AML-193 (cell line): ENCODE measurements around the gene MACROD2.

Experiments
- DNase-seq, 2 experiments: peaks; one replicate each; lab custom pipeline; 2025; lab: John Stamatoyannopoulos, UW

Gene MACROD2

DNA sequence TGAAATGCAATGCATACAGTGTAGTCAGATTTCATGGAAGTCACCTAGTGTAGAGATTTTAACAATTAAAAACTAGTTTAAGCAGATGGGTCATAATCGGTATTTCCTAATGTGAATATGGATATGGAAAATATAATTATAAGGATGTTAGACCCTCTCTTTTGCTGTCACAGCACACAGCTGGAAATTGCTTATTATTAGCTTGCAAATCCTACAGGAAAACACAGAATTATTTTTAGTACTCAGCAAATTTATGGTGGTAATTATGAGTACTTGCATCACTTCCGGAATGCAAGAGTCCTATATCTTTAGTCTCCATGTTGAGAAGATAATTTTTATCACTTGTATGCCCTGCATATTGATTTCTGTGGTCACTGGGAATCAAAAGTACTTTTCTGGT lies 1584.4 kb downstream of the MACROD2 start:
- DNase-seq, result no peak

DNA sequence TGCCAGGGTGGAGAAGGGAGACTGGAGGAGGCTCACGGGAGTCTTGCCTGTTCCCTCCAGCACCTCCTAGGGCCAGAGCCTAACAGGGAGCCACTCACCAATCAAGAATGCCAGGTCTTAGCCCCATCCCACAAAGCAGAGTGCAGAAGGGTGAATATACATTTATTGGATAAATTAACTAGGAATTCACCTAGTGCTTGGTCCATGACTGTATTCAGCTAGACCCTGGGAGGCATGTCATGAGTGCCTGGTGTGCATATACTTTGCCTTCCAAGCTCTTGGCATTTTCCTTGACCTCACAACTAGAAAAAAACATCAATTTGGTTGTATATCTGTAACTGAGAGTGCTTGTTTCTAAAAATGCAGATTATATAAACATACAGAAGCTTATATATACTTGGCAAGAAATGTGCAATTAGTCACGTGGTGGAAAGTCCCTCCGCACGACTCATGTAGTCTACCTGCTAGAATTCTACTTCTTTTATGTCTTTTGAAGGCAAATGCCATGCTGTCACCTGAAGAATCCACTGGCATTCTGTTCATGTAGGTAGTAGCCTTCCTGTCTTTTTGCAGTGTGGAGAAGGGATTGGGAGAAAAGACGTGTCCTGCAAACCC lies 1586.9 kb downstream of the MACROD2 start:
- DNase-seq, result no peak

DNA sequence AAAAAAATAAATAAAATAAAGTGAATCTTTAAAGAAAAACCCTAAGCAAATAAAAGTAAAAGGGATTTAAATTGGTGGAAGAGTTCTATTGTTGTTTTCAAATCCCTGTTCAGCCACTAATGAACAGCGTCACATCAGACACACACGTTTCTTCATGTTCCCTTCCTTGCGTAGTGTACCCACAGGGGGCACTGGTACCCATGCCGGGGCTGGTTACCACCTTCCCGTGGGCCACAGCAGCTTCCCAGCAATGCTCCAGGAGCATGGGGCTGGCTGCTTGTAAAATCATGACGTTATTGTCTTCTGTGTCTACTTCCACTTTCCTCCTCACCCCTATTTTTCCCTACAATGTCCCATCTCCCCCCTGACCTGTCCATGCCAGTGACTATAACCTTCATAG lies 1589.2 kb downstream of the MACROD2 start:
- no peak for DNase-seq

DNA sequence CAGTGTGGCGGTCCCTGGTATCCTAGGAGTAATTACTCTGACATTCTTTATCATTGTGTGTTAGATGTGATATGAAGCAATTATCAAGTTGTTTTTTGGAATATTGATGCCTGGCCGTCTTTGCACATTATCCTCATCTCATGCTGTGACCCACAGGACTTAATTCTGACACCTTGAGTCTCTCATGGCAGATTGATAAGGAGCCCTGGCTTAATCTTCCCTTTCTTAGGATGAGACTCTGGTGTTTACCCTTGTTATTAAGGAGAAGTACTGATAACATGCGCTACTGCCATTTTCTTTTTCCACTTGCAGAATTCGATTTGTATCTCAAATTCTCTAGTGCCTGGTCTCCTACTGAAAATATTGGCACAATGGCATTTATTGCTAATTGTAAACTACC lies 1597.8 kb downstream of the MACROD2 start:
- no peak for DNase-seq

DNA sequence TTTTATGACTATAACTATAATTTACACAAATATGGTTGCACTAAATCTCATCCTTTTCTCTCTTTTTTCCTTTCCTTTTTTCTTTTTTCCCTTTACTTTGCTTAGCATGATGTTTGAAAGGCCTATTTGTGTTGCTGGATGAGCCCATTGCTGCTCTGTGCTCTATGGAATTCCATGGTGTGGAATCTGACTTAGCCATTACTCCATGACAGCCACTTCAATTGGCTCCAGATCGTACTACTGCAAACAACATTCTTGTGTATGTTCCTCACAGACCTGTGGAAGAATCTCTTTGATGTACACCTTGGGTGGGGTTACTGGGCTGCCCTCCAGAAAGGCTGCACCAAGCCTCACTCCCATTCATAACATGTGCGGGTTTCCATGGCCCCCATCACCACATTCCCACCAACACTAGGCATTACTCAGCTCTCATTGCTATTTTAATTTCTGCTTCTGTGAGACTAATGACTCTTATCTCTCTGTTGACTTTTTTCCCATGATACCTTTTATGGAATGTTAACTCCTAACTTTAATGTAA lies 1598.9 kb downstream of the MACROD2 start:
- DNase-seq, result no peak

DNA sequence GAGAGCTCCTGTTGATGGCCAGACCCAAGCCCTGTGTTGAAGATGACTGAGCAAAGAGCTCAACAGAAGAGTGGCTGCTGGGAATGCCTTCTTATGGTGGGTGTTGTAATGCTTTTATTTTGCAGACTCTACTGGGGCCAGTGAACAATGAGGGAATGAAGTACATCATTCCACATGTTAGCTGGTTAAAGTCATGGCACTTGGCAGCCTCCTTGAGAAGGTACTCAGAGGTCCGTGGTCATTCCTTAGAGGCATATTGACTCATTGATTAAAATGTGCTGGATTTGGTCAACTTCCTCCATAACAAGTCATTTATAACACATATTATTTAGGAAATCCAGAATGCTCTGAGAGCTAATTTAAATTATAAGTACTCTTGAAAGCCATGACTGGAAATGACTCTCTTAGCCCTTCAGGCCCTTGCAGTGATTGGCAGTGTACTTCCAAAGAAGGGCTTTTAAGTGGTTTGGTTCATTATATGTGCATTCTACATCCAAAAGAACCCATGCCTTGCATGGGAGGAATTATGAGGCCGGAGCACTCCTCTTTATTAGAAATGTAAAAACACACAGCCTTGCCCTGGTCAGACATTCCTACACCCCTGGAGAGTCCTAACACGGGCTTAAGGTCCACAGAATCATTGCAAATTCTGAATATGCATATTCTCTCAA lies 1601.0 kb downstream of the MACROD2 start:
- DNase-seq, result no peak

DNA sequence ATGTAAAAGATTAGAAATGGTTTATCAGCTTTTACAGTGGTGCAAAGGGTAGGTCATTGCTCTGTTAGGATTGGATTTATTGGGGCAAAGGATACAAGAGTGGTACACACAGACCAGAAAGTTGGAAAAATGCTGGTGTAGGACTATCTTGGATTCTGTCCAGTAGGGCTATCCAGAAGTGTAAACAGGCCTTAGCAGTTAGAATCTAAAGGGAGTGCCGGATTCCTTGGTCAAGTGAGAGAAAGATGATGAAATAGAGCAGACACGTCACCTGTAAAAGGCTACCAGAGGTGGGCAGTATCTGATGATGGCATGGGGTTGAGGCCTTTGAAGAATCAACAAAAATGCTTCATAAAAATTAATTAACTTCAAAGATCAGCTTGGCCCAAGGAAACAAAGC lies 1602.0 kb downstream of the MACROD2 start:
- no peak for DNase-seq

DNA sequence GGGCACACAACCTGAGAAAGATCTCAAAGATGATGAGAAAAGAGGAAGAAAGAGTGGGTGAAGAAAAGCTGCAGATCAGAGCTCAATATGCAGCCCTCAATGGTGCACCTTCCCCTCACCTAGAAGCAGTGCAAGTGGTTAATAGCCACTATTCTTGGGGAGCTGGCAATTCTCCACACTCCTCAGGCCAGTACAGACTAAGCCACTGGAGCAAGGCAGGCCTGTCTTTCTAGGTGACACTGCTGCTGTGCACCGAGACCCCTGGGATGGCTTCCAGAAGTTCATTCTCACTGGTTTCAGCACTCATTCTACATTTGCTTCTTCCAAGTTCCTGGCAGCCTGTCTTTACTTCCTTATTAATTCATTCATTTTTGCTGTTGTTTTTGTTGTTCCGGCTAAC lies 1604.6 kb downstream of the MACROD2 start:
- DNase-seq, result no peak

DNA sequence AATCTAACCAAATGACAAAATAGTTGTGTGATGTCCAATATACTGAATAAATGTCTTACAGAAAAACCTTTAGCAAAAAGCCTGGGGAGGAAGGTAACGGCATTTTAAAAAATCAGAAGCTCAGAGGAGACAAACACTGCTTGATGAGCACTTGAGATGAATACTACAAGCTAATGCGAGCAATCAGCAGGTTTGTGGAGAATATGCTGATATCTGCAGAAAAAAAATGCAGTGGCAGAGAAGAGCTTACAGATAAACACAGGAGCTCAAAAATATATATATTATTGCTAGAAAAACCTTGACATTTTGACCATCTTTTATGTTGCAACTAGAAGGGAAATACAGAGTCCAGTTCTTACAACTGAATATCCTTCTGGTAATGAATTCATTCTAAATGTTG lies 1605.2 kb downstream of the MACROD2 start:
- DNase-seq, result no peak

DNA sequence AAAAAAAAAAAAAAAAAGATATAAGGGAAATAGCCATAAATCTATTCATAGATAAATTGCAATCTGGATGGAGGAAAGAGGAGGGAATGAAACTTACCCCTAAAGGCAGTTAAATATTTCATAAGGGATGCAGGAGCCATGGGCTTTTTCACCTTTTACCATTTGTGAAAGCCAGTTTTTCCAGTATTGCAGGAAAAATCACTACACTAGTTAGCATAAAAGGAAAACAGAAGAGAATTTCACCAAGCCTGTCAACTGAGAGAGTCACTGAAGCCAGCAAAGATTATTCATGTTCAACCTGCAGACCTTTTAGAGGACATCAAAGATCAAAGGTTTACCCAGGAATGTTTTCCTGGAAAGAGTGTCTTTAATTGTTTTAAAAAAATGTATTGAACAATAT lies 1608.2 kb downstream of the MACROD2 start:
- DNase-seq, result no peak

DNA sequence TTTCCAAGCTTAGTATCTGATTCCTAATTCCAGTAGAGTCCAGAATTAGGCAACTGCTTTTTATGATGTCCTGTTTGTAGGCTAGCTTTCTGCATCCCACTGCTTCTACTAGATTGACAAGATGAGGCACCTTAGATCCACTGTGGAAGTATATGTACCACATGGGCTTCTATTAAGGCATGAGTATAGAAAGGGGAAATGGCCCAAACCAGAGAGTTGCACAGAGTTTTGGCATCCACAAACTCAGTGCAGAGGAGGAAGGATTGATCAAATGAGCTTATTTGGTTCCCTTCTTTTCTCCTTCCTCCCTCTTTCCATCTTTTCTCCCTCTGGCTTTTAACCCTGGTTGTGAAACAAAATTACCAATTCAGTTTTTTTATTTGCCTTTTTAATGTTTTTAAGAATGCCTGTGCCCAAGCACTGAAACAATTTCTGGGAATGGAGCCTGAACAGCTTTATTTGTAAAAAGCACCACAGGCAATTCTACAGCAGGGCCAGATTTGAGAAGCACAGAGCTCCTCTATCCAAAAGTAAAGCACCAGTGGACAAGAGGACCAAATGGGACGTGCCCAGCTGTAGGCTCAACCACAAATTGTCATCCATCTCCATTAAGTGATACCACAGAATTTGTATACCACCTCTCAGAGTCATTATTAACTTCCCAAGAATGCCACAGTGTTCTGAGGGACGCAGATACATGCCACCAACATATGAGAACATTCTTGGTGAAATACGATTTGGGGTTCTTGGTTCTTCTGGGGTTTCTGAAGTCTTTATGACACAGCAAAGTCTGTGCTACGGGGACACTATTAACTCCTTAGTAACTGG lies 1608.9 kb downstream of the MACROD2 start:
- DNase-seq, result no peak

DNA sequence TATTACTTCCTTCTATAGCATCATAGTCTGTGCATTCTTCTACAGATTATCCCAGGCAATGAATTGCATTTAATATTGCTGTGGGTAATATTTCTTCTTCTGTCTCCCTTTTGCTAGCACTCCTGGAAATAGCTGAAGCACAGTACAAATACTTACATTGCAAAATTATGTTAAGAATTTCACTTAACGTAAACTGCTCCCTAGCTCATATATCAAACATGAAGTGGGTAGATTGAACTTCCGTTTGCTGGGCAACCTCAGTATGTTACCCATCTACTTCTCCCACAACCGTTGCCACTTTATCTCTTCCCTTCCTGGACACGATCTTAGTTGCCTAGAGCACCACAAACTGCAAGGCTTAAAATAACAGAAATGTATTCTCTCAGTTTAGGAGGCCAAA lies 1614.6 kb downstream of the MACROD2 start:
- DNase-seq, result no peak

DNA sequence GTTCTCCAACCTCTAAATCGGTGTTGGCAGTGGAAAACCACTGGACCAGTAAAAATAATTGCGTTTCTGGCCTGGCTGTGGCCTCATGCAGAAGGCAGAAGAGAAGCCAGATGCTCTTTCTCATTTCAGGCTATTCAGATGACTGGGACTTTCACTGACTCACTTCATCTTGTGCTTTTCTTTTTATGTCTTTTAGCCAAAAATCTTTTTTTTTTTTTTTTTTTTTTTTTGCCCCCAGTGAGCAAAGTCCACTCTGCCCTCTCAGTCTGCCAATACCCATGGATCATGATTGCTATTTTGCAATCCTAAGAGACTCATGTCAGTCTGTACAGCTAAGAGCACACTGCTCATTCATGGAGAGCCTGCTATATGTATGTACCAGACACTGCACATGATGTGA lies 1615.5 kb downstream of the MACROD2 start:
- no peak for DNase-seq

DNA sequence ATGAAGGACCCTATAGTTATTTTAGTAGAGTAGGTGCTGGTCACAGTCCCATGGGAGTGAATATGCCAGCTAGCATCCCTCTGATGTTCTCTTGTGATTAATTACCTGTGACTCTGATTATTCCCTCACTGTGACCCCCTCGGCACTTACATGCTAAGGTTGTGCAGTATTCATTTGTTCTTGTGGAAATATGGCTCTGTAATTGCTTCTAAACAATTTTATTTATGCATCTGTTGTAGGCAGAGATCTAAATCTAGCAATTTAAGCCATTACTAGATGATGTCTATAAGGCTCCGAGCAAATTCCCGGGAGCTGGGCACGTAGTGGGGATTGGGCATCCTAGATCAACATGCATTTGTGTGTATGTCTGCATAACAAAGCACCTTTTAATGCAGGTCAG lies 1616.2 kb downstream of the MACROD2 start:
- no peak for DNase-seq

DNA sequence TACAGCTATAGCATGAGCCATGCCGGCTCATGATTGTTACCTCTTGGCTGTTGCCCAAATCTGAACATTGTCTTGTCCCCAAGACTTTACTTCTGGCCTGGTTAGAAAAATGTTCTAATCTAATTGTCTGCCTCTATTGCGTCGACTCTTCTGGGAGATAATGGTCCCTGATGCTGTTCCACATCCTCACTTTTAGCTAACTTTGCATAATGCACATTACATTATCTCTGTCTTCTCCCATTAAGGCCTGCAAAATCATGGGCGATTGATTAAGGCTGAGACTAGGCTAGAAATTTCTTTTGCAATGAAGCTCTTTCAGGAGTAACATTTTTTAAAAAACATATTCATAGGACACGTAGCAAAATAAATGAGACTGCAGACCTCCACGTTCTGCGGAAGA lies 1616.9 kb downstream of the MACROD2 start:
- no peak for DNase-seq

DNA sequence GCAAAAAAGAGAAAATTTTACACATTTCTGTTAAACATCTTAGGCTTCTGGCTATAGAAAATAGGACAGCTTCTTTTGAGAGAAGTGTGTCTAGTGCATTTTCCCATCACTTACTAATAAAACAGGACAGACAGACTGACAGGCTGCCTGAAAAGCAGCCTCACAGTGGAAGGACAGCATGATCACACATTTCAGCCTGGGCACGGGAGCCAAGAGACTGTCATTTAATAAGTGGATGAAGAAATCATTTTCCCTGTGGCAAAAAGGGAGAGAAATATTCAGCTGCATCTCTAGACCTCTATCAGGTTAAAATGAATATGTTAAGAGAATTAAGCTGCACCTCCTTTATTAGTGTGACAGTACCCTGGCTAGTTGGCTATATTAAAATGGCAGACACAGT lies 1617.5 kb downstream of the MACROD2 start:
- no peak for DNase-seq

DNA sequence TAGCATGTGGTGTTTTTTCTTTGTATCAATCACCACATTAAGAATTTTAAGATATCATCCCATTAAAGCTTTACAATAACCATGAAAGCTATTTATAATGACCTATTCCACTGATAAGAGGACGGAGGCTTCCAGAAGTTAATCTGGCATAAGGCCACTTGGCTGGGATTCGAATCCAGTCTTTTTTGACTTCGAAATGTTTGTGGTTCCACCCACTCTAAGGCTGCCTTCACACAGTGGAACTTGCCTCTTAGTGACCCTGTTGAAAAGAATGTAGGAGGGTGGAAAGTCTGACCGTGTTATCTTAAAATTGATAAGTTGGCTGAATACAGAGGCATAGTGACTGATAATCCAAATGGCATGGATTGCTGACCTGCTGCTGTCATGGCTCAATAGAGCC lies 1618.2 kb downstream of the MACROD2 start:
- no peak for DNase-seq

DNA sequence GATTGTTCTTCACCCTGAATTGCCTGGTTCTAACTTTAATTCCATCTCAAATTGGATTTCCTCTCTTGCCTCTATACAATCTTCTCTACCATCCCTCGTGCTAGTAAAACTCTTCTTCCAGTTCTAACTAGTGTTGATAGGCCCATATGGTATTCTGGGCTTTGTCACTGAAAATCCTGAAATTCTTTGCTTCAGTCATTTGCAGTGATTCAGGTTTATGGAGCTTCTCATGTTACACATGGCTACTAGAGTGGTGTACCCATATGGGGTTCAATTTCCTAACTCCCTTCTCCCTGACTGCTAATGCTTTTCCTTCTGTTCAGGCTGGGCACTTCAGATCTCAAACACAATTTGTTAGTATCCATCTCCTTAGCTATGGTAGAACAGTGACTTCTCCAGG lies 1621.3 kb downstream of the MACROD2 start:
- DNase-seq, result no peak

DNA sequence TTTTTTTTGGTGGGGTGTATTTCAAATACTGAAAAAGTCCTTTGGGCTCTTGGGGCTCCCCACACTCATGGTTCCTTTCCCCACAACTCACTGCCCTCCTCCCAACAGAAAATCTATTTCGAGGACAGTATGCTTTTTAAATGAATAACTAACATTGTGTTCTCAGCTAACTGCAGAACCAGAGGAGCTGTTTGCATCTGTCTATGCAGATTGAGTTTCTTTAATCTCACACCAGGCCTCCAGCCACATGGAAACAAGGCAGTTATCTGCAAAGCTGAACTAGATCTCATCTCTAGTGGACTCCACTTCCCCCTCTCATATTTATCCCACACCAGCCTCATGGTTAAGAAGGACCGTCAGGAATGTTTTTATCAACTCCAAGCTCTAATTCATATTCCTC lies 1622.8 kb downstream of the MACROD2 start:
- no peak for DNase-seq

DNA sequence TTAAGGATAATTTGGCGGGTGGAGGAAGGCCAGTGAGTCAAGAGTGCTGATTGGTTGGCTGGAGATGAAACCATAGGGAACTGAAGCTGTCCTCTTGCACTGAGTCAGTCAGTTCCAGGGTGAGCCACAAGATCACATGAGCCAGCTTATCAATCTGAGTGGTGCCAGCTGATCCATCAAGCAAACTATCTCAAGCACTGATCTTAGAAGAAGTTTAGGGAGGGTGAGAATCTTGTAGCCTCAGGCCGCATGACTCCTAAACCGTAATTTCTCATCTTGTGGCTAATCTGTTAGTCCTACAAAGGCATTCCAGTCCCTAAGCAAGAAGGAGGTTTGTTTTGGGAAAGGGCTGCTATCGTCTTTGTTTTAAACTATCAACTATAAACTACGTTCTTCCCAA lies 1623.6 kb downstream of the MACROD2 start:
- no peak for DNase-seq

DNA sequence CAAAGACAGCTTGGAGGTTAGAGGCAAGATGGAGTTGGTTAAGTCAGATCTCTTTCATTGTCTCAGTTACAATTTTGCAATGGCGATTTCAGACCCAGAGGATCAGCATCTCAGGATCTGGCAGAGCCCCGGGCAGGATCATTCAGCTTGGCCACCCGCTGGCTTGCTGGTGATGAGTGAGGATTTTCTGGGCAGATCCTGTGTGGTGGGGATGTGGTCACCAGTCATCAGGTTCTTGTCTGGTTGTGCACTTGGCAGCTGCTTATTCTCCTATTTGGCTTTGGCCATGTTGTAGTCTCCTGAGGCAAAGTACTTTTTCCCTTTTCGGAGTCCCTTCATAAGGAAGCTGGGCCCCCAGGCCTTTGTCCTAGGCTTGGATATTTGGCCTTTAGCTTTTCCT lies 1624.0 kb downstream of the MACROD2 start:
- no peak for DNase-seq

DNA sequence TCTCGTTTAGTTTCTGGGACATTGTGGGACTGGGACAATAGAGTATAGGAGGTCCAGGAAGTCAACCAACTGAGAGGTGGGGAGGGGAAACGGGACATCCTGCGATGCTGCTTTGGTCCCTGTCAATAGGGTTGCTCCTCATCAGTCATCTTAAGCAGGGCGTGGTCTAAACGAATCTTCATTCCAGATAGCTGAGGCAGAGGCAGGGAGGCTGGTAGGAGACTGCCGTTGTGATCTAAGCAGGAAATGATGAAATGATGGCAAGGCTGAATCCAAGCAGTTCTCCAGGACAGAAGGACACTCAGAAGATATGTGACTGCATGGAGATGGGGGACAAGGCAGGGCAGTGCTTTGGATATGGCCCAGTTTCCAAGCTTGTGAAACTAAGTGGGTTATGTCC lies 1624.5 kb downstream of the MACROD2 start:
- DNase-seq, result no peak

DNA sequence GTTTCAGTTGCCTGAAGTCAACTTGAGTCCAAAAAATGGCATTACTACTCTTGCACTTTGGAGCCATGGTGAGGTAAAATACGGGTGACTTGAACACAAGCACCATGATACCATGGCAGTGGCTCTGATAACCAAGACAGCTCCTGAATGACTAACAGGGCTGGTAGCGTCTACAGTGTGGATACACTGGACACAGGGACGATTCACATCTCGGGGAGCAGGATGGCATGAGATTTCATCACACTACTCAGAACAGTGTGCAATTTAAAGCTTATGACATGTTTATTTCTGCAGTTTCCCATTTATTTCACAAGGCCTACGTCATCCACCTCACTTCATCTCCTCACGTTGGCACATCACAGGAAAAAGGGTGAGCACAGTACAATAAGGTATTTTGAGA lies 1627.1 kb downstream of the MACROD2 start:
- no peak for DNase-seq
